ENCODE data around the gene FLOT1. TPM values are rescaled to one million over a fixed set of nuclear protein-coding genes. Genes with fewer than 3 reads are reported as not detected.

FLOT1 gene, protein sequence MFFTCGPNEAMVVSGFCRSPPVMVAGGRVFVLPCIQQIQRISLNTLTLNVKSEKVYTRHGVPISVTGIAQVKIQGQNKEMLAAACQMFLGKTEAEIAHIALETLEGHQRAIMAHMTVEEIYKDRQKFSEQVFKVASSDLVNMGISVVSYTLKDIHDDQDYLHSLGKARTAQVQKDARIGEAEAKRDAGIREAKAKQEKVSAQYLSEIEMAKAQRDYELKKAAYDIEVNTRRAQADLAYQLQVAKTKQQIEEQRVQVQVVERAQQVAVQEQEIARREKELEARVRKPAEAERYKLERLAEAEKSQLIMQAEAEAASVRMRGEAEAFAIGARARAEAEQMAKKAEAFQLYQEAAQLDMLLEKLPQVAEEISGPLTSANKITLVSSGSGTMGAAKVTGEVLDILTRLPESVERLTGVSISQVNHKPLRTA
- total RNA-seq (208 and 222 TPM in 2 replicates), polyA plus RNA-seq (236 and 261 TPM in 2 replicates)

- no peak for TF ChIP-seq CTCF (IDR thresholded peaks at IDR 0.05; ENCODE audit: low read depth, low read length)
- peaks cover 5% of the 10 kb centered on the region for H3K4me1 ChIP-seq (ENCODE audit: low read depth)
- H3K9me3 ChIP-seq (ENCODE audit: low read depth), result no peaks in the 10 kb centered on the region
- H3K27me3 ChIP-seq, result no peaks in the 10 kb centered on the region
- peak within 1 kb of the TSS; percentile 82 for H3K27ac ChIP-seq
- H3K4me3 ChIP-seq, result peak within 1 kb of the TSS; percentile 68
- peak; percentile 94 to 99 for DNase-seq (ENCODE audit: low read depth in 1 of 2, low spot score in 1 of 2)
- peaks cover 27% of the 10 kb centered on the region for H3K36me3 ChIP-seq
Observed at GRCh38 chr6:30742316-30743098, at the start of gene FLOT1. FLOT1 (minus strand) TSS chr6:30742687; CDS start chr6:30742189, 498 bp downstream.

DNA sequence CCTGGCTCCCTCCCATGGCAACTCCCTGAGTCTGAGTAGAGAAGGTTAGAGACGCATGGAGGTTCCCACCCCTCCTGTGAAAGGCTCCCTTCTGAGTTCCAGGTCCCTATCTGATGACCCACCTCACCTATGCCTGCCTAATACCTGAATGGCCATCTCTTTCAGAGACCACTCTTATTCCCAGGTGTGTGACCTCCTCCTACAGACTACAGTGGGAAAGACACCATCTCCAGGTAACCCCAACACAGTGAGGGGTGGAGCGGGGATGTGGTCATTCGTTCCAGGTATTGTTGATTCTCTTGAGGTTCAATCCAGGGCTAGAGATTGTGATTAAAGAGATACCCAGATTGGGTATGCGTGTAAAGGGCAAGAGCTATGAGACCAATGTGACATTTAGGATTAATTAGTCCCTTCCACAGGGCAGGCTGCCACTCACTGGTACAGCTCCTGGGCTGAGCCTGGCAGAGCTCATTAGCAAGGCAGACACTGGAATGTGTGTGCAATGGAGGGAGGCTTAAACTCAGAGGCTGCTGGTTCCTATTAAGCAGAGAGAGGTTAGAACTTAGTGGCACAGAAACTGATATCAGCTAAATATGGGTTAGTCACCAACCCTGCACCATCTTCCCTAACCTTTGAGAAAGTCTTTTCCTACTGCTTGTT lies 48.4 kb upstream of the FLOT1 start:
- no peak overlapping the region for H3K4me3 ChIP-seq
- no peaks in the 10 kb centered on the region for H3K27me3 ChIP-seq
- H3K36me3 ChIP-seq, result no peaks in the 10 kb centered on the region
- TF ChIP-seq CTCF (IDR thresholded peaks at IDR 0.05; ENCODE audit: low read depth, low read length), result no peak
- DNase-seq (ENCODE audit: low read depth in 1 of 2, low spot score in 1 of 2), result no peak
- H3K27ac ChIP-seq, result no peak overlapping the region
- H3K9me3 ChIP-seq (ENCODE audit: low read depth), result no peaks in the 10 kb centered on the region
- H3K4me1 ChIP-seq (ENCODE audit: low read depth), result peaks cover 6% of the 10 kb centered on the region

GRCh38 chr6:30789606-30790005 lies 47.1 kb upstream of the FLOT1 start:
- H3K27ac ChIP-seq, result no peak overlapping the region
- DNase-seq (ENCODE audit: low read depth in 1 of 2, low spot score in 1 of 2), result no peak
- no peaks in the 10 kb centered on the region for H3K27me3 ChIP-seq
- no peak overlapping the region for H3K4me3 ChIP-seq
- TF ChIP-seq CTCF (IDR thresholded peaks at IDR 0.05; ENCODE audit: low read depth, low read length), result no peak
- H3K36me3 ChIP-seq, result no peaks in the 10 kb centered on the region
- peaks cover 6% of the 10 kb centered on the region for H3K4me1 ChIP-seq (ENCODE audit: low read depth)
- no peaks in the 10 kb centered on the region for H3K9me3 ChIP-seq (ENCODE audit: low read depth)

DNA sequence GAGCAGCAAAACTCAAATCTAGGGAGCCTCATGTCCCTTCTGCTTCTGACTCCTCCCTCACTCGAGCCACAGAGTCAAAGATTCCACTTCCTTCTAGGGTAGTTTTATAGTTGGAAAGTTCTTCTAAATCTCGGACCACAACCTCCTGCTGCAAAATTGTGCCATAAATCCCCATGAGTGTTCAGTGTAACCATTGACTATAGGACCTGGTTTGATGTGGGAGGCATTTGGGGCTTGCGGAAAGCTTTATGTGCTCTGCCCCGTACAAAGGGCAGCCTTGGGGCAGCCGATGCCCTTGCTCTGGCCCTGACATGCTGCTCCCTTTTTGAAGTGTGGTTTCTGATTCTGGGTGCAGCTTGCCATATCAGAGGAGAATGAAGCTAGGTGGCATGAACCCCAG lies 45.5 kb upstream of the FLOT1 start:
- H3K4me3 ChIP-seq, result no peak overlapping the region
- TF ChIP-seq CTCF (IDR thresholded peaks at IDR 0.05; ENCODE audit: low read depth, low read length), result no peak
- no peaks in the 10 kb centered on the region for H3K4me1 ChIP-seq (ENCODE audit: low read depth)
- no peaks in the 10 kb centered on the region for H3K9me3 ChIP-seq (ENCODE audit: low read depth)
- no peak overlapping the region for H3K27ac ChIP-seq
- peak in 1 of 2 donors; percentile 89 for DNase-seq (ENCODE audit: low read depth in 1 of 2, low spot score in 1 of 2)
- H3K36me3 ChIP-seq, result no peaks in the 10 kb centered on the region
- H3K27me3 ChIP-seq, result no peaks in the 10 kb centered on the region

DNA sequence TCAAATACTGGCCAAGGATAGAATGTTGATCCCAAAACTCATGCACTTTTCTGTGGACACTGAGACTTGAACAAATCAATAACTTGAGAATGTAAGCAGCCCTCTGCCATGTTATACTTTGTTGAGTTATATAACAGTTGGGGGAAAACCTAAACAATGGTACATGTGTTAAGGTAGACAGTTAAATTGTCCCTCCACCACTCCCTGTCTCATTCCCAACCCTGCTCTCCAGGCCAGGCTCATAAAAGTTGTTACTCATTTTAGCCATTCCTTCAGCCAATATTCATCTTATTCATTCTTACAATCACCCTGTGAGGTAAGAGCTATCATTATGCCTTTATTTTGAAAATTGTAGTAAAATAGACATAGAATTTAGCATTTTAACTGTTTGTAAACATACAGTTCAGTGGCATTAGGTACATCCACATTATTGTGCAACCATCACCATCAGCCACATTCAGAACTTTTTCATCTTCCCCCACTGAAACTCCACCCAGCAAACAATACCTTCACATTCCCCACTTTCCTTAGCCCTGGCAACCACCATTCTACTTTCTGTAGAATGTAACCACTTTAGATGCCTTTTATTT lies 40.0 kb upstream of the FLOT1 start:
- peak in 1 of 2 donors; percentile 48 for DNase-seq (ENCODE audit: low read depth in 1 of 2, low spot score in 1 of 2)
- H3K36me3 ChIP-seq, result no peaks in the 10 kb centered on the region
- H3K9me3 ChIP-seq (ENCODE audit: low read depth), result no peaks in the 10 kb centered on the region
- no peak for TF ChIP-seq CTCF (IDR thresholded peaks at IDR 0.05; ENCODE audit: low read depth, low read length)
- no peaks in the 10 kb centered on the region for H3K27me3 ChIP-seq
- H3K4me1 ChIP-seq (ENCODE audit: low read depth), result peaks cover 27% of the 10 kb centered on the region
- no peak overlapping the region for H3K4me3 ChIP-seq
- H3K27ac ChIP-seq, result no peak overlapping the region

All from cardiac muscle cell (in vitro differentiated cells and primary cell).